ENCODE results near the gene AK5. TPM values are rescaled to one million over a fixed set of nuclear protein-coding genes. Genes with fewer than 3 reads are reported as not detected.

Gene AK5
- total and polyA plus RNA-seq, 2 experiments from 2014 or later = 8.8 to 12.2 TPM

DNA sequence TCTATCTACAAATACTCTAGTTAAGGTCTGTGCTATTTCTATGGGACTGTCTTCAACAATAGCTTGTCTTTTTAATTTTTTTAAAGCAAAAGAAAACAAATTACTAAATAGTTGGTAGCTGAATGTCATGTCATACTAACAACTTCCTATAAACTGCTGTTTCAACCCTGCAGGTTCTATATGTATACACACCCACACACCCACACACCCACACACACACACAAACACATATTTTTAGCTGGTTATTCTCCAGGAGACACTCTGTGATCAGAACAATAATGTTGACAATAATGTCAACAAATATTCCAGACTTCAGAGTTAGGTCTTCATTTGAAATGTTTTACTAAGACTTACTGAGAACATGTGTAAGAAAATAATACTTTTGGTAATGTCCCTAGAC, 66.7 kb downstream of the AK5 start:
- H2AFZ ChIP-seq = no peak overlapping the region
- ATAC-seq (no peak), DNase-seq (ENCODE audit: low spot score) (no peak)
- H3K27me3 Mint-ChIP-seq (ENCODE audit: insufficient read depth, low read depth, poor library complexity) = no peaks in the 10 kb centered on the region
- no peaks in the 10 kb centered on the region for H3K36me3 ChIP-seq (ENCODE audit: insufficient read depth)
- H3K9me3 Mint-ChIP-seq = no peaks in the 10 kb centered on the region
- no peaks in the 10 kb centered on the region for H3F3A ChIP-seq (replicated peaks; ENCODE audit: low read depth)
- H3K4me3 ChIP-seq = no peak overlapping the region
- no peak overlapping the region for H3K27ac ChIP-seq (ENCODE audit: low read depth)
- no peaks in the 10 kb centered on the region for H3K27me3 ChIP-seq (ENCODE audit: insufficient read depth)
- H3K4me1 Mint-ChIP-seq = peaks cover 4% of the 10 kb centered on the region
- no peak overlapping the region for H3K4me2 ChIP-seq
- no peak overlapping the region for H3K4me3 Mint-ChIP-seq
- TF ChIP-seq, protein P1, sequence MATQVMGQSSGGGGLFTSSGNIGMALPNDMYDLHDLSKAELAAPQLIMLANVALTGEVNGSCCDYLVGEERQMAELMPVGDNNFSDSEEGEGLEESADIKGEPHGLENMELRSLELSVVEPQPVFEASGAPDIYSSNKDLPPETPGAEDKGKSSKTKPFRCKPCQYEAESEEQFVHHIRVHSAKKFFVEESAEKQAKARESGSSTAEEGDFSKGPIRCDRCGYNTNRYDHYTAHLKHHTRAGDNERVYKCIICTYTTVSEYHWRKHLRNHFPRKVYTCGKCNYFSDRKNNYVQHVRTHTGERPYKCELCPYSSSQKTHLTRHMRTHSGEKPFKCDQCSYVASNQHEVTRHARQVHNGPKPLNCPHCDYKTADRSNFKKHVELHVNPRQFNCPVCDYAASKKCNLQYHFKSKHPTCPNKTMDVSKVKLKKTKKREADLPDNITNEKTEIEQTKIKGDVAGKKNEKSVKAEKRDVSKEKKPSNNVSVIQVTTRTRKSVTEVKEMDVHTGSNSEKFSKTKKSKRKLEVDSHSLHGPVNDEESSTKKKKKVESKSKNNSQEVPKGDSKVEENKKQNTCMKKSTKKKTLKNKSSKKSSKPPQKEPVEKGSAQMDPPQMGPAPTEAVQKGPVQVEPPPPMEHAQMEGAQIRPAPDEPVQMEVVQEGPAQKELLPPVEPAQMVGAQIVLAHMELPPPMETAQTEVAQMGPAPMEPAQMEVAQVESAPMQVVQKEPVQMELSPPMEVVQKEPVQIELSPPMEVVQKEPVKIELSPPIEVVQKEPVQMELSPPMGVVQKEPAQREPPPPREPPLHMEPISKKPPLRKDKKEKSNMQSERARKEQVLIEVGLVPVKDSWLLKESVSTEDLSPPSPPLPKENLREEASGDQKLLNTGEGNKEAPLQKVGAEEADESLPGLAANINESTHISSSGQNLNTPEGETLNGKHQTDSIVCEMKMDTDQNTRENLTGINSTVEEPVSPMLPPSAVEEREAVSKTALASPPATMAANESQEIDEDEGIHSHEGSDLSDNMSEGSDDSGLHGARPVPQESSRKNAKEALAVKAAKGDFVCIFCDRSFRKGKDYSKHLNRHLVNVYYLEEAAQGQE (IDR thresholded peaks at IDR 0.05; ENCODE audit: unreplicated experiment) = no peak
- TF ChIP-seq NANOG (IDR thresholded peaks at IDR 0.05; ENCODE audit: borderline replicate concordance) = no peak
- no peaks in the 10 kb centered on the region for H3K36me3 Mint-ChIP-seq (ENCODE audit: low read depth)
- H3K9me2 ChIP-seq (ENCODE audit: insufficient read depth) = no peaks in the 10 kb centered on the region
- H3K4me1 ChIP-seq (ENCODE audit: insufficient read depth) = no peaks in the 10 kb centered on the region
- no peaks in the 10 kb centered on the region for H4K20me1 ChIP-seq (replicated peaks; ENCODE audit: insufficient read depth)
- H3K27ac Mint-ChIP-seq = no peak overlapping the region
- no peaks in the 10 kb centered on the region for H3K79me2 ChIP-seq (replicated peaks; ENCODE audit: insufficient read depth)

DNA sequence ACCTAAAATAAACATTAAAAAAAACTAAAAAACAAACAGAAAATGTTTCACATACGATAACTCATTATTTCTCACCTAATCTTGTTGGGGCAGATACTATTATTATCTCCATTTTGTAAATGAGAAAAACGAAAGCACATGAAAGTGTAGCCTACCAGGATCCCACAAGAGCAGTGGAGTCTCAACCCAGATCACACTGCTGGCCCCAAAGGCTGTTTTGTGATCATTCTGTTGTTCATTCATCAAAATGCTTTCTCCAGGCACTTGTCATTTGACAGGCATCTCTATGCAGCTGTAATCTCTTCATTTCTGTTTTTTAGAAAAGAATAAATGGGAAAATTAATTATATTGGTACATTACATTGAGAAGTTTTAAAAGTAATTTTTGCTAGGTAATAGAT, 67.5 kb downstream of the AK5 start:
- H3K79me2 ChIP-seq (replicated peaks; ENCODE audit: insufficient read depth) = no peaks in the 10 kb centered on the region
- no peaks in the 10 kb centered on the region for H3K36me3 ChIP-seq (ENCODE audit: insufficient read depth)
- H3F3A ChIP-seq (replicated peaks; ENCODE audit: low read depth) = no peaks in the 10 kb centered on the region
- no peak overlapping the region for H3K27ac ChIP-seq (ENCODE audit: low read depth)
- H3K4me1 ChIP-seq (ENCODE audit: insufficient read depth) = no peaks in the 10 kb centered on the region
- H4K20me1 ChIP-seq (replicated peaks; ENCODE audit: insufficient read depth) = no peaks in the 10 kb centered on the region
- no peaks in the 10 kb centered on the region for H3K9me2 ChIP-seq (ENCODE audit: insufficient read depth)
- H3K4me2 ChIP-seq = no peak overlapping the region
- Mint-ChIP-seq H3K4me3 (no peak overlapping the region), H3K36me3 (ENCODE audit: low read depth) (no peaks in the 10 kb centered on the region), H3K4me1 (peaks cover 4% of the 10 kb centered on the region), H3K9me3 (no peaks in the 10 kb centered on the region), H3K27ac (no peak overlapping the region), H3K27me3 (ENCODE audit: insufficient read depth, low read depth, poor library complexity) (no peaks in the 10 kb centered on the region)
- DNase-seq (ENCODE audit: low spot score) = no peak
- ATAC-seq = no peak
- no peak overlapping the region for H3K4me3 ChIP-seq
- no peaks in the 10 kb centered on the region for H3K27me3 ChIP-seq (ENCODE audit: insufficient read depth)
- H2AFZ ChIP-seq = no peak overlapping the region
- no peak for TF ChIP-seq CREB1 (CRISPR knock-in tag; IDR thresholded peaks at IDR 0.05; ENCODE audit: low read depth)
- no peak for TF ChIP-seq JUNB (IDR thresholded peaks at IDR 0.05; ENCODE audit: unreplicated experiment)
- no peak for TF ChIP-seq POLR2AphosphoS5 (IDR thresholded peaks at IDR 0.05; ENCODE audit: low read depth)
- TF ChIP-seq, protein P2, sequence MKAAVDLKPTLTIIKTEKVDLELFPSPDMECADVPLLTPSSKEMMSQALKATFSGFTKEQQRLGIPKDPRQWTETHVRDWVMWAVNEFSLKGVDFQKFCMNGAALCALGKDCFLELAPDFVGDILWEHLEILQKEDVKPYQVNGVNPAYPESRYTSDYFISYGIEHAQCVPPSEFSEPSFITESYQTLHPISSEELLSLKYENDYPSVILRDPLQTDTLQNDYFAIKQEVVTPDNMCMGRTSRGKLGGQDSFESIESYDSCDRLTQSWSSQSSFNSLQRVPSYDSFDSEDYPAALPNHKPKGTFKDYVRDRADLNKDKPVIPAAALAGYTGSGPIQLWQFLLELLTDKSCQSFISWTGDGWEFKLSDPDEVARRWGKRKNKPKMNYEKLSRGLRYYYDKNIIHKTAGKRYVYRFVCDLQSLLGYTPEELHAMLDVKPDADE (IDR thresholded peaks at IDR 0.05) = no peak
- TF ChIP-seq, protein P1 (IDR thresholded peaks at IDR 0.05; ENCODE audit: unreplicated experiment) = no peak
- TF ChIP-seq, protein P3, sequence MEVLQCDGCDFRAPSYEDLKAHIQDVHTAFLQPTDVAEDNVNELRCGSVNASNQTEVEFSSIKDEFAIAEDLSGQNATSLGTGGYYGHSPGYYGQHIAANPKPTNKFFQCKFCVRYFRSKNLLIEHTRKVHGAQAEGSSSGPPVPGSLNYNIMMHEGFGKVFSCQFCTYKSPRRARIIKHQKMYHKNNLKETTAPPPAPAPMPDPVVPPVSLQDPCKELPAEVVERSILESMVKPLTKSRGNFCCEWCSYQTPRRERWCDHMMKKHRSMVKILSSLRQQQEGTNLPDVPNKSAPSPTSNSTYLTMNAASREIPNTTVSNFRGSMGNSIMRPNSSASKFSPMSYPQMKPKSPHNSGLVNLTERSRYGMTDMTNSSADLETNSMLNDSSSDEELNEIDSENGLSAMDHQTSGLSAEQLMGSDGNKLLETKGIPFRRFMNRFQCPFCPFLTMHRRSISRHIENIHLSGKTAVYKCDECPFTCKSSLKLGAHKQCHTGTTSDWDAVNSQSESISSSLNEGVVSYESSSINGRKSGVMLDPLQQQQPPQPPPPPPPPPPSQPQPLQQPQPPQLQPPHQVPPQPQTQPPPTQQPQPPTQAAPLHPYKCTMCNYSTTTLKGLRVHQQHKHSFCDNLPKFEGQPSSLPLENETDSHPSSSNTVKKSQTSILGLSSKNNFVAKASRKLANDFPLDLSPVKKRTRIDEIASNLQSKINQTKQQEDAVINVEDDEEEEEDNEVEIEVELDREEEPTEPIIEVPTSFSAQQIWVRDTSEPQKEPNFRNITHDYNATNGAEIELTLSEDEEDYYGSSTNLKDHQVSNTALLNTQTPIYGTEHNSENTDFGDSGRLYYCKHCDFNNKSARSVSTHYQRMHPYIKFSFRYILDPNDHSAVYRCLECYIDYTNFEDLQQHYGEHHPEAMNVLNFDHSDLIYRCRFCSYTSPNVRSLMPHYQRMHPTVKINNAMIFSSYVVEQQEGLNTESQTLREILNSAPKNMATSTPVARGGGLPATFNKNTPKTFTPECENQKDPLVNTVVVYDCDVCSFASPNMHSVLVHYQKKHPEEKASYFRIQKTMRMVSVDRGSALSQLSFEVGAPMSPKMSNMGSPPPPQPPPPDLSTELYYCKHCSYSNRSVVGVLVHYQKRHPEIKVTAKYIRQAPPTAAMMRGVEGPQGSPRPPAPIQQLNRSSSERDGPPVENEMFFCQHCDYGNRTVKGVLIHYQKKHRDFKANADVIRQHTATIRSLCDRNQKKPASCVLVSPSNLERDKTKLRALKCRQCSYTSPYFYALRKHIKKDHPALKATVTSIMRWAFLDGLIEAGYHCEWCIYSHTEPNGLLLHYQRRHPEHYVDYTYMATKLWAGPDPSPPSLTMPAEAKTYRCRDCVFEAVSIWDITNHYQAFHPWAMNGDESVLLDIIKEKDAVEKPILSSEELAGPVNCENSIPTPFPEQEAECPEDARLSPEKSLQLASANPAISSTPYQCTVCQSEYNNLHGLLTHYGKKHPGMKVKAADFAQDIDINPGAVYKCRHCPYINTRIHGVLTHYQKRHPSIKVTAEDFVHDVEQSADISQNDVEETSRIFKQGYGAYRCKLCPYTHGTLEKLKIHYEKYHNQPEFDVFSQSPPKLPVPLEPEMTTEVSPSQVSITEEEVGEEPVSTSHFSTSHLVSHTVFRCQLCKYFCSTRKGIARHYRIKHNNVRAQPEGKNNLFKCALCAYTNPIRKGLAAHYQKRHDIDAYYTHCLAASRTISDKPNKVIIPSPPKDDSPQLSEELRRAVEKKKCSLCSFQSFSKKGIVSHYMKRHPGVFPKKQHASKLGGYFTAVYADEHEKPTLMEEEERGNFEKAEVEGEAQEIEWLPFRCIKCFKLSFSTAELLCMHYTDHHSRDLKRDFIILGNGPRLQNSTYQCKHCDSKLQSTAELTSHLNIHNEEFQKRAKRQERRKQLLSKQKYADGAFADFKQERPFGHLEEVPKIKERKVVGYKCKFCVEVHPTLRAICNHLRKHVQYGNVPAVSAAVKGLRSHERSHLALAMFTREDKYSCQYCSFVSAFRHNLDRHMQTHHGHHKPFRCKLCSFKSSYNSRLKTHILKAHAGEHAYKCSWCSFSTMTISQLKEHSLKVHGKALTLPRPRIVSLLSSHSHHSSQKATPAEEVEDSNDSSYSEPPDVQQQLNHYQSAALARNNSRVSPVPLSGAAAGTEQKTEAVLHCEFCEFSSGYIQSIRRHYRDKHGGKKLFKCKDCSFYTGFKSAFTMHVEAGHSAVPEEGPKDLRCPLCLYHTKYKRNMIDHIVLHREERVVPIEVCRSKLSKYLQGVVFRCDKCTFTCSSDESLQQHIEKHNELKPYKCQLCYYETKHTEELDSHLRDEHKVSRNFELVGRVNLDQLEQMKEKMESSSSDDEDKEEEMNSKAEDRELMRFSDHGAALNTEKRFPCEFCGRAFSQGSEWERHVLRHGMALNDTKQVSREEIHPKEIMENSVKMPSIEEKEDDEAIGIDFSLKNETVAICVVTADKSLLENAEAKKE (CRISPR knock-in tag; IDR thresholded peaks at IDR 0.05) = no peak
- TF ChIP-seq EZH2phosphoT487 (IDR thresholded peaks at IDR 0.05; ENCODE audit: unreplicated experiment) = no peak

Measured in GM23338 (cell line).